GM18511 (cell line): ENCODE measurements around the gene CXCL14.
"Not testable (repeated sequence)": the region's sequence is repeated elsewhere in the genome, so short reads cannot be mapped to it uniquely, and the experiment has no call there.

Source experiments
- ATAC-seq: cut with Tn5 transposase; IDR thresholded peaks from one replicate; pipeline ENCODE4 v1.9.1; 2021; ENCODE audit warnings: mild to moderate bottlenecking, moderate library complexity; ENCODE audit not compliant: unreplicated experiment

The CXCL14 gene

GRCh38 chr5:135546912-135547311 lies 31.9 kb downstream of the CXCL14 start:
- no peak for ATAC-seq

- no peak for ATAC-seq
Observed at GRCh38 chr5:135546101-135546500, 32.7 kb downstream of the CXCL14 start.

- no peak for ATAC-seq
Observed at GRCh38 chr5:135545099-135545498, 33.7 kb downstream of the CXCL14 start.

- no peak for ATAC-seq
Observed at GRCh38 chr5:135543485-135544304, 35.1 kb downstream of the CXCL14 start.

GRCh38 chr5:135543001-135543484 lies 35.7 kb downstream of the CXCL14 start:
- ATAC-seq: no peak

GRCh38 chr5:135541807-135542502 lies 36.8 kb downstream of the CXCL14 start:
- no peak for ATAC-seq

- ATAC-seq: no peak
Observed at GRCh38 chr5:135539430-135540005, 39.3 kb downstream of the CXCL14 start.

- ATAC-seq: no peak
Observed at GRCh38 chr5:135538261-135538660, 40.5 kb downstream of the CXCL14 start.

- no peak for ATAC-seq
Observed at GRCh38 chr5:135537745-135538144, 41.0 kb downstream of the CXCL14 start.

- no peak for ATAC-seq
Observed at GRCh38 chr5:135537271-135537670, 41.5 kb downstream of the CXCL14 start.

- no peak for ATAC-seq
Observed at GRCh38 chr5:135535820-135536801, 42.7 kb downstream of the CXCL14 start, which contains the start of gene NEUROG1. Gene NEUROG1 (minus strand): TSS chr5:135535964. CDS start chr5:135535690, 274 bp downstream.

GRCh38 chr5:135535420-135535819 lies 43.4 kb downstream of the CXCL14 start:
- no peak for ATAC-seq

- no peak for ATAC-seq
Observed at GRCh38 chr5:135534609-135535419, 44.0 kb downstream of the CXCL14 start.

GRCh38 chr5:135533794-135534193 lies 45.0 kb downstream of the CXCL14 start:
- ATAC-seq: no peak

- no peak for ATAC-seq
Observed at GRCh38 chr5:135533334-135533733, 45.5 kb downstream of the CXCL14 start.

- not testable (repeated sequence) for ATAC-seq
Observed at GRCh38 chr5:135529576-135529975, 49.2 kb downstream of the CXCL14 start.

GRCh38 chr5:135526924-135527323 lies 51.9 kb downstream of the CXCL14 start:
- ATAC-seq: no peak

GRCh38 chr5:135521964-135522363 lies 56.8 kb downstream of the CXCL14 start:
- ATAC-seq: no peak
